Osteoblast (primary cell): ENCODE data around the gene CDPF1. TPM values are rescaled to one million over a fixed set of nuclear protein-coding genes. Genes with fewer than 3 reads are reported as not detected.

Experiments
- DNase-seq: peaks from one replicate; pipeline ENCODE4 v3.0.0; 2011; ENCODE audit warnings: low spot score, mixed read lengths; ENCODE audit not compliant: insufficient read length; ENCODE audit errors: missing footprints
- H2AFZ ChIP-seq: 2 replicates; pipeline ENCODE4 v1.6.0; 2011; ENCODE audit warnings: mild to moderate bottlenecking, low read length
- H3K27ac ChIP-seq: 2 replicates; pipeline ENCODE4 v1.5.1; 2011; ENCODE audit warnings: mild to moderate bottlenecking, low read depth, low read length, moderate library complexity
- H3K27me3 ChIP-seq: 2 replicates; pipeline ENCODE4 v1.6.0; 2012; ENCODE audit warnings: mild to moderate bottlenecking, control low read depth, inconsistent platforms, low read length, moderate library complexity; ENCODE audit not compliant: insufficient read depth
- H3K36me3 ChIP-seq: 2 replicates; pipeline ENCODE4 v1.5.1; 2011; ENCODE audit warnings: mild to moderate bottlenecking, low read length, control low read depth, moderate library complexity; ENCODE audit not compliant: insufficient read depth
- H3K4me1 ChIP-seq: 2 replicates; pipeline ENCODE4 v1.5.1; 2011; ENCODE audit warnings: mild to moderate bottlenecking, low read length, control low read depth, moderate library complexity; ENCODE audit not compliant: insufficient read depth
- H3K4me2 ChIP-seq: 2 replicates; pipeline ENCODE4 v1.6.0; 2011; ENCODE audit warnings: mild to moderate bottlenecking, low read length; ENCODE audit not compliant: insufficient read depth
- H3K4me3 ChIP-seq: fragments of 200-600 bp; sonication (generic); 3 replicates; pipeline ENCODE4 v1.5.1; 2012; ENCODE audit warnings: mild to moderate bottlenecking, low read length, inconsistent platforms; ENCODE audit not compliant: insufficient read depth
- H3K79me2 ChIP-seq: 2 replicates; pipeline ENCODE4 v1.6.0; 2012; ENCODE audit warnings: mild to moderate bottlenecking, low read length, control low read depth, inconsistent platforms; ENCODE audit not compliant: insufficient read depth
- H3K9me3 ChIP-seq: 2 replicates; pipeline ENCODE4 v1.5.1; 2011; ENCODE audit warnings: low read depth, low read length, control low read depth
- H4K20me1 ChIP-seq: 2 replicates; pipeline ENCODE4 v1.6.0; 2012; ENCODE audit warnings: mild to moderate bottlenecking, low read length, control low read depth; ENCODE audit not compliant: insufficient read depth
- total RNA-seq: library from RNA; depleted of rRNA; stranded (reverse); fragments of >200 nt; gene quantifications from 2 replicates; pipeline ENCODE4 v1.2.3, GENCODE V29; 2012
- TF ChIP-seq, protein P1 (sequence below): IDR thresholded peaks from 2 replicates; pipeline ENCODE4 v1.5.1; 2011; ENCODE audit warnings: mild to moderate bottlenecking, low read depth, low read length, moderate library complexity; ENCODE audit errors: extremely low read depth

The CDPF1 gene
- total RNA-seq, 1 donor = 12.7 TPM

DNA sequence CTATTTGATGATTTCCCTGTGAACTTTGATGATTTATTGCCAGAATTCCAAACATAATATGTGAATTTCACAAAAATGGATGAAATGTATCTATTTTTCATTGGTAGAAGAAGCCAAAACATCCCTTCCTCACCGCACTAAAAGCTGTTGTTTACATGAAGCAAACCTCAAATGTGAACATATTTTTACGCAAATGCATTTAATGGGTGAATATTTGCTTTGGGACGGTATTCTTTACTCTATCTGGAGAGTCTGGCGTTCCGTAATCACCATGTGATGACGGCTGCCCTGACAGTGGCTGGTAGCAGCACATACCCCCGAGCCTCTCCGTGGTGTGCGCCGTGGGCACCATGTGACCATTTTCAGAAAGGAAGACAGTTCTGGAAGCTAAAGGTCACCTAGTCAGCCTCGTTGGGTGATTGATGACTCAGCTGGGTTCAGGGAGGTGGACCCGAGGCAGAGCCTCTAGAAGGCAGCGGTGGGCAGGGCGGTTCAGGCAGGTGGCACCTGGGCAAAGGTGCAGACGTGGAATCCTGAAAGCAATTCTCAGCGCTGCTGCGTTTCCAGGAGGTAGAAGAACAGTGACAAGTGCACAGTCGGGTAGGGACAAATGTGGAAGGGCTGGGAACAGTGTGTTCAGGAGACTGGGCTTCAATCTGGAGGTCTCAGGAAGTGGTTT is 54.5 kb downstream of the CDPF1 start:
- H3K4me2 ChIP-seq = no peak overlapping the region
- TF ChIP-seq, protein P1, sequence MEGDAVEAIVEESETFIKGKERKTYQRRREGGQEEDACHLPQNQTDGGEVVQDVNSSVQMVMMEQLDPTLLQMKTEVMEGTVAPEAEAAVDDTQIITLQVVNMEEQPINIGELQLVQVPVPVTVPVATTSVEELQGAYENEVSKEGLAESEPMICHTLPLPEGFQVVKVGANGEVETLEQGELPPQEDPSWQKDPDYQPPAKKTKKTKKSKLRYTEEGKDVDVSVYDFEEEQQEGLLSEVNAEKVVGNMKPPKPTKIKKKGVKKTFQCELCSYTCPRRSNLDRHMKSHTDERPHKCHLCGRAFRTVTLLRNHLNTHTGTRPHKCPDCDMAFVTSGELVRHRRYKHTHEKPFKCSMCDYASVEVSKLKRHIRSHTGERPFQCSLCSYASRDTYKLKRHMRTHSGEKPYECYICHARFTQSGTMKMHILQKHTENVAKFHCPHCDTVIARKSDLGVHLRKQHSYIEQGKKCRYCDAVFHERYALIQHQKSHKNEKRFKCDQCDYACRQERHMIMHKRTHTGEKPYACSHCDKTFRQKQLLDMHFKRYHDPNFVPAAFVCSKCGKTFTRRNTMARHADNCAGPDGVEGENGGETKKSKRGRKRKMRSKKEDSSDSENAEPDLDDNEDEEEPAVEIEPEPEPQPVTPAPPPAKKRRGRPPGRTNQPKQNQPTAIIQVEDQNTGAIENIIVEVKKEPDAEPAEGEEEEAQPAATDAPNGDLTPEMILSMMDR = no peak
- peaks cover 13% of the 10 kb centered on the region for H3K36me3 ChIP-seq
- DNase-seq = no peak
- no peak overlapping the region for H3K27ac ChIP-seq
- no peaks in the 10 kb centered on the region for H3K79me2 ChIP-seq
- H4K20me1 ChIP-seq = peaks cover 2% of the 10 kb centered on the region
- no peak overlapping the region for H3K4me3 ChIP-seq
- no peaks in the 10 kb centered on the region for H3K9me3 ChIP-seq
- H3K4me1 ChIP-seq = no peaks in the 10 kb centered on the region
- H2AFZ ChIP-seq = no peak overlapping the region
- H3K27me3 ChIP-seq = no peaks in the 10 kb centered on the region

Other genes starting within 250 kb of the CDPF1 start
- 21.8 and 22.1 TPM in 2 replicates for gene PPARA, start 99.8 kb downstream of the CDPF1 start, total RNA-seq
- not detected in 2 replicates for gene PKDREJ, start 13.1 kb upstream of the CDPF1 start, total RNA-seq
- gene TTC38, start 17.7 kb upstream of the CDPF1 start, total RNA-seq = 25.6 and 29.3 TPM in 2 replicates
- 1.8 and 2.1 TPM in 2 replicates for gene GTSE1, start 46.6 kb upstream of the CDPF1 start, total RNA-seq
- gene TRMU, start 85.4 kb upstream of the CDPF1 start, total RNA-seq = 18.9 and 22.1 TPM in 2 replicates